Measurements from ENCODE around the gene ACER2. TPM values are rescaled to one million over a fixed set of nuclear protein-coding genes. Genes with fewer than 3 reads are reported as not detected.

Gene ACER2
- total RNA-seq, 1 experiment from 2014 or later, result 9.6 TPM

GRCh38 chr9:19441730-19442129, 32.9 kb downstream of the ACER2 start:
- Histone ChIP-seq H3K79me1 (ENCODE audit: insufficient read depth, low read depth, low read length, poor library complexity, severe bottlenecking) (no peaks in the 10 kb centered on the region), H3T11ph (ENCODE audit: low read length) (no peak overlapping the region), H4K8ac (replicated peaks; ENCODE audit: insufficient read length, low read depth, low read length) (no peak overlapping the region), H4K91ac (ENCODE audit: insufficient read length, low read depth, low read length) (no peak overlapping the region), H2AK5ac (ENCODE audit: insufficient read length, low read length) (no peak overlapping the region), H2BK5ac (ENCODE audit: insufficient read length, low read length) (no peak overlapping the region), H2BK15ac (ENCODE audit: low read depth, low read length) (no peak overlapping the region), H3K23ac (ENCODE audit: insufficient read length, low read depth, low read length) (no peak overlapping the region), H2BK12ac (ENCODE audit: insufficient read length, low read depth, low read length) (no peak overlapping the region), H3K79me2 (ENCODE audit: insufficient read depth, low read length) (no peaks in the 10 kb centered on the region), H3K27me3 (ENCODE audit: insufficient read depth, low read length) (no peaks in the 10 kb centered on the region), H2BK120ac (ENCODE audit: low read depth, low read length, poor library complexity, severe bottlenecking) (no peak overlapping the region), H3K4ac (ENCODE audit: low read depth, low read length) (no peak overlapping the region), H2BK20ac (ENCODE audit: low read depth, low read length, poor library complexity, severe bottlenecking) (no peak overlapping the region), H3K14ac (ENCODE audit: insufficient read depth, low read length) (no peak overlapping the region), H3K27ac (ENCODE audit: insufficient read length, low read depth, low read length) (no peak overlapping the region), H3K4me2 (ENCODE audit: insufficient read depth, insufficient read length, low read length) (no peak overlapping the region), H4K20me1 (ENCODE audit: control insufficient read depth, insufficient read depth, insufficient read length) (no peaks in the 10 kb centered on the region), H3K4me1 (ENCODE audit: insufficient read depth, low read length) (peaks cover 17% of the 10 kb centered on the region), H4K5ac (ENCODE audit: insufficient read length, low read depth, low read length) (no peak overlapping the region), H3K18ac (ENCODE audit: insufficient read length, low read depth, low read length) (no peak overlapping the region), H3K9ac (ENCODE audit: extremely low read depth, insufficient read length, low read length) (no peak overlapping the region), H2AFZ (ENCODE audit: low read length) (no peak overlapping the region), H3K23me2 (ENCODE audit: insufficient read length, low read depth, low read length, poor library complexity, severe bottlenecking) (peaks cover 2% of the 10 kb centered on the region), H3K9me3 (ENCODE audit: control insufficient read depth, low read depth, low read length) (no peaks in the 10 kb centered on the region), H3K56ac (ENCODE audit: insufficient read length, low read depth, low read length) (no peak overlapping the region)
- WGBS (ENCODE audit: extremely low coverage, insufficient read length, low lambda C conversion rate), result no CpG with 5 or more reads among the region's 4 CpGs
- H3K4me3 Mint-ChIP-seq, result no peak overlapping the region
- H3K9me3 Mint-ChIP-seq, result no peaks in the 10 kb centered on the region
- peaks cover 36 to 38% of the 10 kb centered on the region in 2 experiments for H3K4me1 Mint-ChIP-seq
- no peak for DNase-seq
- no peak for TF ChIP-seq CTCF (conservative IDR thresholded peaks at IDR 0.05)
- H3K27me3 Mint-ChIP-seq (ENCODE audit: low read depth), result no peaks in the 10 kb centered on the region
- peaks cover 8 to 51% (median 40%) of the 10 kb centered on the region in 3 experiments for H3K36me3 Mint-ChIP-seq (ENCODE audit: insufficient read depth in 1 of 3, low read depth in 3 of 3)
- H3K27ac Mint-ChIP-seq, result peak overlapping the region in 1 of 3 experiments; percentile 52; a peak in 2 of 7 replicates

All from H9 (cell line).